ENCODE data around the gene SLC39A13.

GRCh38 chr11:47443028-47443700 lies 34.8 kb downstream of the SLC39A13 start:
- no peak for TF ChIP-seq CTCF (conservative IDR thresholded peaks at IDR 0.05 in 1 of 2, IDR thresholded peaks at IDR 0.05 in 1 of 2; ENCODE audit: low read depth in 1 of 2, low read length in 2 of 2)
- TF ChIP-seq EZH2 (IDR thresholded peaks at IDR 0.05; ENCODE audit: low read length, missing control alignments): no peak

All from fibroblast of lung (primary cell).